ENCODE data around the gene ABCC10. TPM values are rescaled to one million over a fixed set of nuclear protein-coding genes. Genes with fewer than 3 reads are reported as not detected.

ABCC10 gene
- polyA plus RNA-seq (2011; rRNA removed): 6.8 and 8.5 TPM in 2 replicates
- polyA plus RNA-seq (2012; cell fraction: cytosol; rRNA removed): 11.0 and 13.5 TPM in 2 replicates
- polyA plus RNA-seq (2012; cell fraction: nucleus; rRNA removed): 38.8 and 53.0 TPM in 2 replicates
- polyA plus RNA-seq (2017; fragmentation: RNase III; extraction: RNeasy Plus Mini Kit Qiagen cat#74134 plus additional on column Dnase treatment): 8.9 to 10.5 TPM (median 9.3 TPM) in 3 replicates
- polyA minus RNA-seq (2011; rRNA and poly(A)+ RNA removed): 12.4 and 14.1 TPM in 2 replicates

- peak; percentile 97 to 98 for ATAC-seq
- H3K9me3 ChIP-seq: no peaks in the 10 kb centered on the region
- TF ChIP-seq CEBPB (IDR thresholded peaks at IDR 0.05) (no peak), HEYL (CRISPR knock-in tag; IDR thresholded peaks at IDR 0.05) (no peak), PHF8 (IDR thresholded peaks at IDR 0.05; ENCODE audit: borderline replicate concordance, low read depth) (peak; percentile 49; the same call in 1 of the 2 replicates), RFX5 (IDR thresholded peaks at IDR 0.05) (no peak), NR3C1 (IDR thresholded peaks at IDR 0.05) (no peak), FOSB (CRISPR knock-in tag; IDR thresholded peaks at IDR 0.05) (no peak), USF2 (IDR thresholded peaks at IDR 0.05) (0 out of 2 replicates have a peak, but pooled peaks have one; percentile 17), REST (IDR thresholded peaks at IDR 0.05) (peak; percentile 82), BCL3 (IDR thresholded peaks at IDR 0.05) (peak; percentile 63; the same call in 1 of the 3 replicates), MYC (IDR thresholded peaks at IDR 0.05; ENCODE audit: borderline replicate concordance, low read length) (peak; percentile 40; the same call in 1 of the 2 replicates), JUN (IDR thresholded peaks at IDR 0.05) (peak; percentile 66 to 69; a peak in 3 of 5 replicates), POLR2A (IDR thresholded peaks at IDR 0.05; ENCODE audit: low read length) (peak; percentile 91), CTCF (IDR thresholded peaks at IDR 0.05) (peak; percentile 26; the same call in 1 of the 3 replicates), ATOH8 (CRISPR knock-in tag; IDR thresholded peaks at IDR 0.05; ENCODE audit: low read depth) (no peak), KDM5A (IDR thresholded peaks at IDR 0.05) (no peak), MAX (IDR thresholded peaks at IDR 0.05) (peak; percentile 10; the same call in 1 of the 2 replicates), CHD2 (IDR thresholded peaks at IDR 0.05; ENCODE audit: low read length, partially characterized antibody) (peak; percentile 86), CBX2 (IDR thresholded peaks at IDR 0.05; ENCODE audit: borderline replicate concordance, low read depth) (no peak)
- peak within 1 kb of the TSS; percentile 73 for H3K4me3 ChIP-seq
- CTCF ChIA-PET: interaction anchor here (0.6 to 1.7 kb wide), 6 partner anchors 12 to 199 kb away, joined by 3 to 5 read pairs (median 4); partner anchors contain the start of genes DLK2 and DNPH1
- H3K27ac ChIP-seq: peak within 1 kb of the TSS; percentile 87 to 91
- peak; percentile 84 to 93 for DNase-seq (ENCODE audit: low read depth in 1 of 2, low spot score in 1 of 2)
- peaks cover 9% of the 10 kb centered on the region for H3K4me1 ChIP-seq
- under 1% methylated on average over 26 of the region's 49 CpGs for WGBS (ENCODE audit: missing lambda C conversion rate)
- POLR2A ChIA-PET: interaction anchor here (0.6 to 1.5 kb wide), 6 partner anchors 9 to 631 kb away, joined by 3 to 14 read pairs (median 4); partner anchors contain the start of gene TJAP1
- no peak for FAIRE-seq
- H3K4me2 ChIP-seq: peak within 1 kb of the TSS; percentile 89
Measured at GRCh38 chr6:43427406-43428111, at the start of gene ABCC10. TSS of gene ABCC10 (plus strand) at chr6:43427541. CDS start at chr6:43427979, 438 bp downstream.
